ENCODE results near the gene RAB39A.

The RAB39A gene

GRCh38 chr11:107969219-107969618 lies 41.0 kb downstream of the RAB39A start:
- Histone ChIP-seq H3K9me3 (ENCODE audit: control insufficient read depth, insufficient read depth, low read length) (no peaks in the 10 kb centered on the region), H3K36me3 (ENCODE audit: control insufficient read depth, insufficient read depth, low read length) (no peaks in the 10 kb centered on the region), H3K27me3 (ENCODE audit: control insufficient read depth, insufficient read depth, low read length) (no peaks in the 10 kb centered on the region)

GRCh38 chr11:107970049-107970448 lies 41.8 kb downstream of the RAB39A start:
- Histone ChIP-seq H3K27me3 (ENCODE audit: control insufficient read depth, insufficient read depth, low read length) (no peaks in the 10 kb centered on the region), H3K9me3 (ENCODE audit: control insufficient read depth, insufficient read depth, low read length) (no peaks in the 10 kb centered on the region), H3K4me3 (ENCODE audit: low read depth, low read length) (no peak overlapping the region), H3K4me1 (ENCODE audit: control insufficient read depth, insufficient read depth, low read length) (peaks cover 2% of the 10 kb centered on the region), H3K9ac (ENCODE audit: low read depth, low read length) (no peak overlapping the region), H3K36me3 (ENCODE audit: control insufficient read depth, insufficient read depth, low read length) (no peaks in the 10 kb centered on the region)

More at GRCh38 chr11:107969219-107969618, 41.0 kb downstream of the RAB39A start:
- Histone ChIP-seq H3K9ac (ENCODE audit: low read depth, low read length) (no peak overlapping the region), H3K4me1 (ENCODE audit: control insufficient read depth, insufficient read depth, low read length) (peaks cover 2% of the 10 kb centered on the region), H3K4me3 (ENCODE audit: low read depth, low read length) (no peak overlapping the region)

- Histone ChIP-seq H3K27me3 (ENCODE audit: control insufficient read depth, insufficient read depth, low read length) (no peaks in the 10 kb centered on the region), H3K9ac (ENCODE audit: low read depth, low read length) (no peak overlapping the region), H3K4me3 (ENCODE audit: low read depth, low read length) (no peak overlapping the region), H3K4me1 (ENCODE audit: control insufficient read depth, insufficient read depth, low read length) (peaks cover 2% of the 10 kb centered on the region), H3K9me3 (ENCODE audit: control insufficient read depth, insufficient read depth, low read length) (no peaks in the 10 kb centered on the region), H3K36me3 (ENCODE audit: control insufficient read depth, insufficient read depth, low read length) (no peaks in the 10 kb centered on the region)
Measured at GRCh38 chr11:107973641-107974040, 45.4 kb downstream of the RAB39A start.

GRCh38 chr11:107988397-107989158 lies 60.3 kb downstream of the RAB39A start:
- H3K36me3 ChIP-seq (ENCODE audit: control insufficient read depth, insufficient read depth, low read length) = no peaks in the 10 kb centered on the region
- no peaks in the 10 kb centered on the region for H3K27me3 ChIP-seq (ENCODE audit: control insufficient read depth, insufficient read depth, low read length)
- H3K9me3 ChIP-seq (ENCODE audit: control insufficient read depth, insufficient read depth, low read length) = no peaks in the 10 kb centered on the region
- no peak overlapping the region for H3K9ac ChIP-seq (ENCODE audit: low read depth, low read length)
- H3K4me1 ChIP-seq (ENCODE audit: control insufficient read depth, insufficient read depth, low read length) = peaks cover 8% of the 10 kb centered on the region
- H3K4me3 ChIP-seq (ENCODE audit: low read depth, low read length) = no peak overlapping the region

- Histone ChIP-seq H3K9ac (ENCODE audit: low read depth, low read length) (no peak overlapping the region), H3K9me3 (ENCODE audit: control insufficient read depth, insufficient read depth, low read length) (no peaks in the 10 kb centered on the region), H3K4me3 (ENCODE audit: low read depth, low read length) (no peak overlapping the region), H3K27me3 (ENCODE audit: control insufficient read depth, insufficient read depth, low read length) (no peaks in the 10 kb centered on the region), H3K4me1 (ENCODE audit: control insufficient read depth, insufficient read depth, low read length) (peaks cover 8% of the 10 kb centered on the region), H3K36me3 (ENCODE audit: control insufficient read depth, insufficient read depth, low read length) (no peaks in the 10 kb centered on the region)
Measured at GRCh38 chr11:107991868-107992414, 63.7 kb downstream of the RAB39A start.

- H3K27me3 ChIP-seq (ENCODE audit: control insufficient read depth, insufficient read depth, low read length) = no peaks in the 10 kb centered on the region
- H3K9me3 ChIP-seq (ENCODE audit: control insufficient read depth, insufficient read depth, low read length) = no peaks in the 10 kb centered on the region
- no peak overlapping the region for H3K4me3 ChIP-seq (ENCODE audit: low read depth, low read length)
- H3K9ac ChIP-seq (ENCODE audit: low read depth, low read length) = no peak overlapping the region
- H3K36me3 ChIP-seq (ENCODE audit: control insufficient read depth, insufficient read depth, low read length) = no peaks in the 10 kb centered on the region
- H3K4me1 ChIP-seq (ENCODE audit: control insufficient read depth, insufficient read depth, low read length) = peaks cover 13% of the 10 kb centered on the region
Measured at GRCh38 chr11:107996006-107996776, 67.9 kb downstream of the RAB39A start.

GRCh38 chr11:107998761-107999160 lies 70.5 kb downstream of the RAB39A start:
- no peak overlapping the region for H3K9ac ChIP-seq (ENCODE audit: low read depth, low read length)
- no peaks in the 10 kb centered on the region for H3K27me3 ChIP-seq (ENCODE audit: control insufficient read depth, insufficient read depth, low read length)
- no peaks in the 10 kb centered on the region for H3K9me3 ChIP-seq (ENCODE audit: control insufficient read depth, insufficient read depth, low read length)
- H3K4me1 ChIP-seq (ENCODE audit: control insufficient read depth, insufficient read depth, low read length) = peaks cover 5% of the 10 kb centered on the region
- no peaks in the 10 kb centered on the region for H3K36me3 ChIP-seq (ENCODE audit: control insufficient read depth, insufficient read depth, low read length)
- H3K4me3 ChIP-seq (ENCODE audit: low read depth, low read length) = no peak overlapping the region

- Histone ChIP-seq H3K36me3 (ENCODE audit: control insufficient read depth, insufficient read depth, low read length) (no peaks in the 10 kb centered on the region), H3K9ac (ENCODE audit: low read depth, low read length) (no peak overlapping the region), H3K27me3 (ENCODE audit: control insufficient read depth, insufficient read depth, low read length) (no peaks in the 10 kb centered on the region), H3K4me1 (ENCODE audit: control insufficient read depth, insufficient read depth, low read length) (peaks cover 5% of the 10 kb centered on the region), H3K4me3 (ENCODE audit: low read depth, low read length) (no peak overlapping the region), H3K9me3 (ENCODE audit: control insufficient read depth, insufficient read depth, low read length) (no peaks in the 10 kb centered on the region)
Measured at GRCh38 chr11:107999759-108000455, 71.7 kb downstream of the RAB39A start.

- Histone ChIP-seq H3K4me3 (ENCODE audit: low read depth, low read length) (no peak overlapping the region), H3K9ac (ENCODE audit: low read depth, low read length) (no peak overlapping the region), H3K27me3 (ENCODE audit: control insufficient read depth, insufficient read depth, low read length) (no peaks in the 10 kb centered on the region)
Measured at GRCh38 chr11:108002476-108002875, 74.2 kb downstream of the RAB39A start.

GRCh38 chr11:108003623-108004022 lies 75.4 kb downstream of the RAB39A start:
- Histone ChIP-seq H3K9me3 (ENCODE audit: control insufficient read depth, insufficient read depth, low read length) (no peaks in the 10 kb centered on the region), H3K27me3 (ENCODE audit: control insufficient read depth, insufficient read depth, low read length) (no peaks in the 10 kb centered on the region), H3K36me3 (ENCODE audit: control insufficient read depth, insufficient read depth, low read length) (no peaks in the 10 kb centered on the region), H3K4me1 (ENCODE audit: control insufficient read depth, insufficient read depth, low read length) (peaks cover 5% of the 10 kb centered on the region), H3K9ac (ENCODE audit: low read depth, low read length) (no peak overlapping the region), H3K4me3 (ENCODE audit: low read depth, low read length) (no peak overlapping the region)

More at GRCh38 chr11:108002476-108002875, 74.2 kb downstream of the RAB39A start:
- Histone ChIP-seq H3K9me3 (ENCODE audit: control insufficient read depth, insufficient read depth, low read length) (no peaks in the 10 kb centered on the region), H3K36me3 (ENCODE audit: control insufficient read depth, insufficient read depth, low read length) (no peaks in the 10 kb centered on the region), H3K4me1 (ENCODE audit: control insufficient read depth, insufficient read depth, low read length) (peaks cover 5% of the 10 kb centered on the region)

- Histone ChIP-seq H3K36me3 (ENCODE audit: control insufficient read depth, insufficient read depth, low read length) (no peaks in the 10 kb centered on the region), H3K4me3 (ENCODE audit: low read depth, low read length) (no peak overlapping the region), H3K27me3 (ENCODE audit: control insufficient read depth, insufficient read depth, low read length) (no peaks in the 10 kb centered on the region), H3K9ac (ENCODE audit: low read depth, low read length) (no peak overlapping the region), H3K9me3 (ENCODE audit: control insufficient read depth, insufficient read depth, low read length) (no peaks in the 10 kb centered on the region), H3K4me1 (ENCODE audit: control insufficient read depth, insufficient read depth, low read length) (peaks cover 5% of the 10 kb centered on the region)
Measured at GRCh38 chr11:108007819-108008218, 79.6 kb downstream of the RAB39A start.
